Measurements from ENCODE around the gene STK24.

GRCh38 chr13:98606296-98606695, 29.4 kb upstream of the STK24 start:
- TF ChIP-seq CTCF (IDR thresholded peaks at IDR 0.05) (no peak), POLR2A (IDR thresholded peaks at IDR 0.05) (no peak)
